Bronchial epithelial cell (primary cell): ENCODE measurements around the gene MYH15. TPM values are rescaled to one million over a fixed set of nuclear protein-coding genes. Genes with fewer than 3 reads are reported as not detected.

Source experiments
- DNase-seq: peaks from one replicate; pipeline ENCODE4 v3.0.0-alpha.2; 2010; ENCODE audit warnings: low read depth
- FAIRE-seq: peaks from 2 replicates; lab custom pipeline; 2011; peaks lifted over from hg19 to GRCh38; lab: Jason Lieb, UNC
- H3K27me3 ChIP-seq: 2 replicates; pipeline ENCODE4 v1.5.1; 2011; ENCODE audit warnings: low read length; ENCODE audit not compliant: control insufficient read depth, insufficient read depth
- H3K36me3 ChIP-seq: 2 replicates; pipeline ENCODE4 v1.5.1; 2011; ENCODE audit warnings: low read length; ENCODE audit not compliant: control insufficient read depth, insufficient read depth
- H3K4me3 ChIP-seq: 2 replicates; pipeline ENCODE4 v1.5.1; 2011; ENCODE audit warnings: mild to moderate bottlenecking, low read depth, low read length, control low read depth
- CTCF ChIP-seq: IDR thresholded peaks from 2 replicates; pipeline ENCODE4 v1.5.1; 2011; ENCODE audit warnings: mild to moderate bottlenecking, moderate library complexity, low read length, control low read depth, inconsistent platforms; ENCODE audit not compliant: insufficient read depth, severe bottlenecking
- total RNA-seq: library from RNA; depleted of rRNA; stranded (reverse); fragments of >200 nt; gene quantifications from 2 replicates; pipeline ENCODE4 v1.2.1, GENCODE V29; 2014

MYH15 gene
- total RNA-seq, 1 donor from 2014 or later = under 0.01 TPM

GRCh38 chr3:108491456-108491855, 18.9 kb downstream of the MYH15 start:
- Histone ChIP-seq H3K4me3 (no peak overlapping the region), H3K36me3 (no peaks in the 10 kb centered on the region), H3K27me3 (no peaks in the 10 kb centered on the region)
- FAIRE-seq (no peak), DNase-seq (no peak)
- no peak for TF ChIP-seq CTCF

GRCh38 chr3:108489776-108490175, 20.6 kb downstream of the MYH15 start:
- DNase-seq (peak; percentile 56), FAIRE-seq (no peak)
- Histone ChIP-seq H3K27me3 (no peaks in the 10 kb centered on the region), H3K36me3 (no peaks in the 10 kb centered on the region), H3K4me3 (no peak overlapping the region)
- peak; percentile 47 for TF ChIP-seq CTCF

- DNase-seq = peak; percentile 75
- Histone ChIP-seq H3K27me3 (no peaks in the 10 kb centered on the region), H3K4me3 (no peak overlapping the region), H3K36me3 (no peaks in the 10 kb centered on the region)
- TF ChIP-seq CTCF = no peak
- no peak for FAIRE-seq
Measured at GRCh38 chr3:108488631-108489030, 21.8 kb downstream of the MYH15 start.

GRCh38 chr3:108487439-108487838, 23.0 kb downstream of the MYH15 start:
- no peak for FAIRE-seq
- no peak for DNase-seq
- Histone ChIP-seq H3K27me3 (no peaks in the 10 kb centered on the region), H3K4me3 (no peak overlapping the region), H3K36me3 (no peaks in the 10 kb centered on the region)
- TF ChIP-seq CTCF = no peak

GRCh38 chr3:108486941-108487340, 23.5 kb downstream of the MYH15 start:
- H3K36me3 ChIP-seq = no peaks in the 10 kb centered on the region
- no peak for TF ChIP-seq CTCF
- no peak overlapping the region for H3K4me3 ChIP-seq
- H3K27me3 ChIP-seq = no peaks in the 10 kb centered on the region
- peak; percentile 77 for DNase-seq
- peak; percentile 18 for FAIRE-seq

GRCh38 chr3:108486338-108486737, 24.1 kb downstream of the MYH15 start:
- Histone ChIP-seq H3K36me3 (no peaks in the 10 kb centered on the region), H3K27me3 (no peaks in the 10 kb centered on the region), H3K4me3 (no peak overlapping the region)
- FAIRE-seq (no peak), DNase-seq (no peak)
- TF ChIP-seq CTCF = no peak
